Middle frontal gyrus (tissue), 1 donor: ENCODE results near the gene STK17B.
"Not testable (repeated sequence)": the region's sequence is repeated elsewhere in the genome, so short reads cannot be mapped to it uniquely, and the experiment has no call there.

Source experiments
- DNase-seq: peaks from one replicate; pipeline ENCODE4 v3.0.0-alpha.2; 2015; ENCODE audit warnings: low spot score; ENCODE audit errors: extremely low spot score

The STK17B gene

DNA sequence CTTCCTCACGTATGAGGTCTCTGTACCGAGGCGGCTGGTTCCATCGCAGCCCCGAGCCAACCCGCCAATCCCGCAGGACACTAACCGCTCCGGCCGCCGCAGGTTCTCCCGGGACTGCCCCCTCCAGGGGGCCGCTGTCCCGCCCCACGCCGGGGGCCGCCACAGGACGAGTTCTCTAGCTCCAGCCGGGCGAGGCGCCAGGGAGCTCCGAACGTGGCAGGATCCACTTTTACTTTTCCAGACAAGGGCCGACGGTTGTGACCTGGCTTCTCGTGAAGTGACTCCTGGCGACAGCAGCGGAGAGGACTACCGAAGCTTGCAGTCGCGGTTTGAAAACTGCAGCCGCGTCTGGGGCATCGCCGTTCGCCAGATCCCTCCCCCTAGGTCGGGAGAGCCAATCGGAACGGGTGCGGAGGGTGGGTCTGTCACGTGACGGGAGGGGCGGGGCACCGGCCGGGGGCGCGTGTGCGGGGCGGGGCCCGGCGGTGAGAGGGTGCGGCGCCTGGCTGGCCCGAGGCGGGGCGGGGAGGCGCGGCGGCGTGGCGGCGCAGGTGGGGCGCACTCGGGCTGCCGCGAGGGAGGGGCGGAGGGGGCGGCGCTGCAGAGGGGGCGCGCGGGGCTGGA lies at the start of gene STK17B:
Gene STK17B (minus strand): TSS at position 331 of the 624 bp plus-strand sequence. CDS start 8,195 bp downstream, outside the sequence.
- DNase-seq: peak; percentile 75

DNA sequence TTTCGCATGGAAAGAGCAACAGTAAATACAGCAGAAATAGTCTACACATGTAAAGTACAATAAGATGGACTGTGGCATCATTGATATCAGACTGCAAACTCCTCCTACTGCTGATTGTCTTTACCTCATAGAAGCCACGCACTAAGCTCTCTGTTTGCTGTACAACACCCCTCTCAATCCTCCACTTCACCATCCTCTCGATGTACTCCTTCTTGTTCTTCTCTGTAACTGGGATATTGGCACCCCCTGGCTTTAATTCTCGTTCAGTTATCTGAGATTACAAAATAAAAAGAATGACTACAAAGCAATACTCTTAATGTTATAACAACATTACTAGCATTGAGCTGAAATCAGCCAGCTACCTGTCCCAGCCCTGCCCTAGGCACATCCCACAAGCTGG lies 49.3 kb upstream of the STK17B start:
- DNase-seq: no peak

DNA sequence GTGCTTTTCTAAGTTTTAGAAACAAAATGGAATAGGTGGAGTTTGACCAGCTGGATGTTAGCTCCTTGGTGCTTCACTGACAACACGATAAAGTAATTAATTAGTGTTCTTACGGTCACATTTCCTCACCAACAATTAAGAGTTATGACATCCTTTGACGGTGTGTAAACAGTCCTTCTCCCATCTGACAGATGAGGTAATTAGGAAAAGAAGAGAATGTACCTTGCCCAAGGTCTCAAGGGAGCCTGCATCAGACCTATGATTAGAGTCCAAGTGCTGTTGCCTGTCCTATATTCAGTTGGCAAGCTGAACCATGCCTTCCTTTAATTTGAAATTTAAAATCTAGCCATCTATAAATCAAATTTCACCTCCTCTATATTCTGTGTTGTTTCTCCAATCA lies 48.3 kb upstream of the STK17B start:
- no peak for DNase-seq

DNA sequence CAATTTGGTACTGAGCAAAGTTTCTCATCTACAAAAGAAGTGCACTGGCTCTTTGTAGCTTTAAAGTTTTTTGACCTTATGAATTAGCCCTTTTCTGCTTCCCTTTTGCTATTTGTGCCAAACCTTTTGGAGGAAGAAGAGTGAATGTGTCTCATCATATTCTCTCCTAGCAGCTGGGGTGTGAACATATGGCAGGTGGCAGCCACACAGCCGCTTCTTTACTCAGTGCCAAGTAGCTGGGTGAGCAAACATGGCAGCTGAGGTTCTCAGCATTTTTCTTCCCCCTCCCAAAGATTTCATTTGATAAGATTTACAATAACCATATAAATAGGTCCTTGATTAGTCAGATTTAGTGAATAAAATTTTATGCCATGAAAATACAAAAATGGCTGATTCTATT lies 46.7 kb upstream of the STK17B start:
- DNase-seq: no peak

DNA sequence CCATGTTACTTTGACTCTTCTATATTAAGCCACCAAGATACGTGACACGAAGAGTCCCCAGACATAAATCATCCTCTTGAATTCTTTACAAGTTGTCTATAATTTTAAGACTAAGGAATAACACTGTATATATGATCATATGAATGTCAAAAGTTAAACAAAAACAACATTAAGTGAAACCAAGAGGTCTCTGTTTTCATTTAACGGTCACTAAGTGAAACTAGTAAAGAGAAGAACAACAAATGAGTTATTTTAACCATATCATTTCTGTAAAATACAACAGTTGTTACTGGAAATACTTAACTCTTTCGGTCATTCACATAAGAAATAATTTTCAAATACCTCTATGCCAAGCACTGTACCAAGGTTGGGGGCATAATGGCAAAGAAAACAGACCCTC lies 45.7 kb upstream of the STK17B start:
- DNase-seq: no peak

DNA sequence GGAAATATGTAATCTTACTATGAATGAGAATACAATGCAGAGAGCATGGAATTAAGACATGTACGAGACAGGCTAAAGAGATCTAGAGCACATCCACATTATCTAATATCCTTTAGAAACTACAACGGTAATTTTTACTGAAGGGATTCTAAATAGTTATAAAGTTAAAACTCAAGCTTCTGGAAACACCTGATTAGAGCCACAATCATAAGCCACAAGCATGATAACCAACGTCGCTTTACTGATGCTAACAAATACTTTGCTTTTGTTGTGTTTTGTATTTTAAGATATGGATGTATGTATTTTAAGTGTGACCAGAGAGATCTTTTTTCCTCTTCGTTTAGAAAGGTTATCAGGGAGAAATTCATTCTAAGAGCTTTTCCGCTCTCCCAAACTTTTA lies 44.0 kb upstream of the STK17B start:
- no peak for DNase-seq

DNA sequence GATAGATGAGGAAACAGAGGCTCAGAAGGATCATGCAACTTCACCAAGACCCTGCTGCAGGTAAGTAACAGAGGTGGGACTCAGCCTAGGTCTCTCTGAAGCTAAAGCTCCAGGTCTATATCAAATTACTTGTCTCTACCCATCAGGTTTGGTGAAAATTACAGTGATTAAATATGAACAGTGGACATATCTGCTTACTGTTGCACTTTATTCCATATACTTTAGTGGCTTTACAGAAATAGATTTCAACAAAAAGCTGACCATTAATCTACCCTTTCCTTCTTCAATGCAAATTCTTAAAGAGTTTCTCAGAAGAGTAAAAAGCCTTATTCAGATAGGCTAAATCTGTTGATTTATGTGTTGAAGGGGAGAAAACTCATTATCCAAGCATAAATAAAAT lies 42.8 kb upstream of the STK17B start:
- DNase-seq: no peak

DNA sequence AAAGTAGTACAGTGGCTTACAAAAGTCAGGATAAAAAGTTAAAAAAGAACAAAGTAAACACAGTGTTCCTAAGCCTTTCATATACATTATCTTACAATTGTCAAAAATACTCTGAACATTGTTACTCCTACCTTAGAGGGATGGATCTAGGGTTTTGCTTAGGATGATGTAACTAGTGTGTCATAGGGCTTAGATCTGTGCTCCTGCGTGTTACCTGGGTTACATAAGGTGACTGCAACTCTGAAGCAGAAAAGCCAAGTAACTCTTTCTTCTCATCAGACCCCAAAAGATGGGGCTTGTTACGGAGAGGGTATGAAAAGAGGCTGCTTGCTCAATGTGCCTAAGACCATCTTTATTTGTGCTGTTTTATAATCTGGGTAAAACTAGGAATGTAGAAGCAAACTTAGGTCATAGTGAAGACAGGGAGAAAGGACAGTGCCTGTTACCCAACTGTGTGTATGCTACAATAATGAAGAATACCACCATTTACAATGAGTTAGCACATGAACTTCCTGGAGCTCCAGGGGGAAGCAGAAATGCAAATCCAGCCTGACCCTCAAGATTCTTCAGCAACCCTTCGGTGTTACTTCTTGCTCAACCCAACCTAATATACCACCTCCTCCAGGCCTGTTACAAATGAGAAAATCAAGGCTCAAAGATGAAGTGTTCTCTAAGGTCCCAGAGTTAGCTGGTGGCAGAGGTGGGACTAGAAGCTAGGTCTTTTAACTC lies 42.0 kb upstream of the STK17B start:
- DNase-seq: no peak

DNA sequence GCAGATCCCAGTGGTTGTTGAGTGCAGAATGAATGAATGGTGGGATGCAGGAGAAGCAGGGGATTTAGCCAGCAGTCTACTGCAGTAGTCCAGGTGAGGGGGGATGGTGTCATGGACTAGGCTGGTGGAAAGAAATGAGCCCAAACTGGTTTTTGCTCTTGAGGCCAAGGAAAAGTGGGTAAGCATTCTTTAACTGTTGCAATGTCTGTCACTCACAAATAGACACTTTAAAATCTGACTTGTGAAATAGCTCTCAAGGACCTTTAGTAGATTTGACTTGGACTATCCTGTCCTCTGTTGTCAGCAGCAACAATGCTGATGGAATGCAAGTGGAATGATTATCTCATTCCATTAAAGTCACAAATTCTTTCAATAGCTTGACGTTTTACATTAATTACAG lies 37.5 kb upstream of the STK17B start:
- no peak for DNase-seq

DNA sequence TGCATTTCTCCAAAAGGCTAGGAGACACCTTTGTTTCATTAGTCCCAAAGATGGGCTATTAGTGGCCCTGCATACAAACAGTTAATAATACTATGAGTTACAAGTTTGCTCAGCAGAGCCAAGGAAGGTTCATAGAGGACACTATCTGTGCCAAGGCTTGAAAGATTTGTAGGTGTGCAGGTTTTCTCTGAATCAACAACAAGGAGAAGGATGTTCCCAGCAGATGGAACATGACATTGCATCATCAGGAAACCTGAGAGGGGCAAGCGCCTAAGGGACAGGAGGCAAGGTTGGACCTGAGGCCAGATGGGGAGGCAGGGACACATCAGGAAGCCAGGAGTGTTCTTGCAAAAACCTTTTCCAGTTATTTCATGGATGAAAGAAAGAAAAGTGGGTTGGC lies 35.4 kb upstream of the STK17B start:
- no peak for DNase-seq

DNA sequence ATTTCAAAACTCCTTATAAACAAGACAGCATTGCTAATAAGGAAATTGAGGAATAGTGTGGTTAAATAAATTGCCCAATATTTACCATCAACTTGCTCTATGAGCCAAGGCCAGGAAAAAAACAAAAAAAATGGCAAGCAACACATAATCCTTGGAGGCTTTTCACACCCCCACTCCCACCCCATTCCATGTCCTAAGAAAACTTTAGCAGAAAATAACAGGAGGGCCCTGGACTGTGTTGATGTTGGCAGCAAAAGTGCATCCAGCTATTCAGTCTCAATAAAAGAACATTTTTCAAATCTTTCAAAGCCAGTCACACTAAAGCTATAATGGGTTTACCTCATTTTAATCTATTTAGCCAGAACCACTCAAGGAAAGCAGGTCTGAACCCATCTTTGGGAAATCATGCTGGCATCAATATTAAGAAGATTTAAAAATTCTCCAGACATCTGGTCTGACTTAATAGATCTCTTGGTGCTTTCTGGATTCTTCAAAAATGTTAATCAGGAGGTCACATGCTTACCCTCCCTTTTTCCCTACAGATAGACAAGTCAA lies 34.6 kb upstream of the STK17B start:
- DNase-seq: no peak

DNA sequence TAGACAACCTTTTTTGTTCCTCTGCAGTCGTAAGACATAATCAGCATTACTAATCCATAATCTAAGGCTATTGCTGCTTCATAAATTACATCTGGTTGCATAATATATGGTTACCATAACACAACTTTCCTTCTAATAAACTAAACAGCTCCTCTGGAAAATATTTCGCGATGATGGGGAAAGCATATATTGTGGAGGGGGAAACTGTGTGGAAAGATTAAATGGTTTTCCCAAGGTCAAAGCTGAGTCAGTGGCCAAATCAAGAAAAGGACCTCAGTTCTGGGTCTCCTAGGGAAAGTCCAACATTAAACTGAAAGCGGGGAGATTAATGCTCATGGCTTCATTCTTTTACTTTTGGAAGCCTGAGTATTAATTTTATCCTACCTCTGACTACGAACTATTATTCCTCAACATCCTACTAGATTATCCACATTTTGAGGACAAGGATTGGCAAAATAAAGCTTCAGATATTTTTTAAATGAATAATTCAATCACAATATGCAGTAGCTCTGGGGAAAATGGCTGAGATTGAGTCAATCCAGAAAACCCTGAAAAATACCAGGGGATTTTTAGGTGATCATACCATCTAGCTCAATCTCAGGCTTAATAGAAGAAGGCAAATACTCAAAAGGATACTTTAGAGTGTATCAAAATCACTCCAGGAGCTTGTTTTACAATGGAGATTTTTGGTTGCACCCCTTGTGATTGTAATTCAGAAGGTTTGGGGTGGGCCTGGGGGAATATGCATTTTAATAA lies 33.8 kb upstream of the STK17B start:
- no peak for DNase-seq

DNA sequence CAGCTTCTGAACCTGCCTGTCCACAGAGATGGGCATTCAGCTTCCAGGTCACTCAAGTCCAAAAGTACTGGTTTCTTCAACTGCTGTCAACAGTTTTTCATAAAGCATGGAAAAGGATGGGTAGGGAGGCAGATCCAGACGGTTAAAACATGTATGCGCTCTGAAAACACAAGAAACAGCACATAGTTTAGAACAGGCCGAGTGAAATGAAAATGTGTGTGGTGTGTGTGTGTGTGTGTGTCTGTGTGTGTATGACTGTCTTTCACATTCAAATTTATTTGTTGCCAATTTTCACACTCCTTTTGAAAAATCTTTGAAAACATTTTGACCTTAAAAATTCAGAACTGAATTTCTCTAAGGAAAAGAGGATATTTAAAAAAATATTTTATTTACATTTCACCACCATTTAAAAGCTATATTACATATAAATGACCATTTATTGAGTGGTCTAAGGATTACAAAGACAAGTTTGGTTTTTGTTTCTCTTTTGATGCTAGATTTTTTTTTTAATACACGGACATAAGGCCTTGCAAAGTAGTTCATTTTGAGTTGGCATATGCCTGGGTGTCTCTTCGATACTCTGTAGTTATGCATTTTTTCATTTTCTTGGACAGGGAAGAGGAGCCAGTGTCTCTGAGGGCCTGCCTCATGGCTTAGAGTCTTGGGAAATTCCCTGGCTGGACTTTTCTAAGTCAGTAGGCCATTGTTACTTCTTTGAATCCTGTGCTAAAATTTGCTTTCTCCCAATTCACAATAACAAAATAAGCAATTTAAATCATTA lies 30.0 kb upstream of the STK17B start:
- DNase-seq: no peak

DNA sequence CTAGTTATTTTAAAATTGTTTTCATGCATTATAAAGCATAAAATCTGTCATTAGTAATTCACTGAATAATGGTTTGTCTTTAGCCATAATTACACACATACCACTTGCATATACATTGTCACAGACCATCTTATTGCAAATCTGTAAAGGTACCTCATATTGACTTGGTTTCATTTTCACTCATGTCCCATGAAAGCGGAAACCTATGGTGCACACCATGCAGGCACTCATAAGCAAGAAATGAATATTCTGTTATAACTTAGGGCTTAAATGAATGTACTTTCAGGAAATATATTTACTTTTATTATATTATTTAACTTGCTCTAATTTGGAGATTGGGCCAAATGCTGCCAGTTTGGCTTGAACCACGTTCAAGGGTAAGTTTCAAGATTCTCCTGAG lies 29.2 kb upstream of the STK17B start:
- no peak for DNase-seq

DNA sequence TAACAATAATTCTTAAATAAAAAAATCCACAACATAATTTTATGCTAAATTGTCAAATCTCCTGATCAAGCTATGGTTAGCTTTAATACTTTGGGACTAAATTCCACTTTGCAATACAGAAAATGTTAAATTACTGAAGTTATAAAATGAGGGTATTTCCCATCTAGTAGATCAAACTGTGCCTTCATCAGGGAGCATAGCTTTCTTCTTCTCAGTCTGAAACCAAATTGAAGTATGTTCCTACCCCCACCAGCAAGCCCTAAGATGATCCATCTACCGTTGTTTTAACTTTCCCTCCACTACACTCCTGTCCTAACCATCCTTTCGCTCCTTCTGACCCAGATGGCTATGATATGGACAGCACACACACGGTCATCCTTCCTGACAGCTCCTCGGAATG lies 24.4 kb upstream of the STK17B start:
- no peak for DNase-seq

DNA sequence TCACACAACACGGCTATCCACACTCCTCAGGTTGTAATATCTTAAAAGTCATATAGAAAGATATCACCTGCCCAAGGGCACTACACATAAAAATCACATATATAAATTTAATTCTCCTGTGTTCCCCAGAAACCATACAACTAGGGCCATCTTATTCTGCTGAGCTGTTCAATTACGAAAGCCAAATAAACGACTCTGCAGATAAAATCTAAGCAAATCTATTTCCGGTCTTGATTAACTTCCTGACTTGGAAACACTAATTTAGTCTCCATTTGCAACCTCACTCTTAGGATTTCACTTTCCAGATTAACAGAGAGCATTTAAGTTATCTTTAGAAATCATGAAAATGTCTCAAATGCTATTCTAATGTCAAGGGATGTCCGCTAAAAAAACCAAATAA lies 23.9 kb upstream of the STK17B start:
- DNase-seq: no peak

DNA sequence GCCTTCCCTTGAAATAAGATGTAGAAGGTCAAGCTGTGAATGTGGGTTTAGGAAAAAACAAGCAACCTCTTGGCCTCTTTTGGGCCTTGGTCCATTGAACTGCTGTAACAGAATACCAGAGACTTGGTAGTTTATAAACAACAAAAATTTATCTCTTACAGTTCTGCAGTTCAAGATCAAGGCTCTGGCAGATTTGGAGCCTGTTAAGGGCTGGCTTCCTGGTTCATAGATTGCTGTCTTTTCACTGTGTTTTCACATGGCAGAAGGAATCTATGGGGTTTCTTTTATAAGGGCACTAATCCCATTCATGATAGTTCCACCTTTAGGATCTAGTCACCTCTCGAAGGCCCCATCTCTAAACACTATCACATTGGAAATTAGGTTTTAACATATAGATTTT lies 20.2 kb upstream of the STK17B start:
- DNase-seq: no peak

DNA sequence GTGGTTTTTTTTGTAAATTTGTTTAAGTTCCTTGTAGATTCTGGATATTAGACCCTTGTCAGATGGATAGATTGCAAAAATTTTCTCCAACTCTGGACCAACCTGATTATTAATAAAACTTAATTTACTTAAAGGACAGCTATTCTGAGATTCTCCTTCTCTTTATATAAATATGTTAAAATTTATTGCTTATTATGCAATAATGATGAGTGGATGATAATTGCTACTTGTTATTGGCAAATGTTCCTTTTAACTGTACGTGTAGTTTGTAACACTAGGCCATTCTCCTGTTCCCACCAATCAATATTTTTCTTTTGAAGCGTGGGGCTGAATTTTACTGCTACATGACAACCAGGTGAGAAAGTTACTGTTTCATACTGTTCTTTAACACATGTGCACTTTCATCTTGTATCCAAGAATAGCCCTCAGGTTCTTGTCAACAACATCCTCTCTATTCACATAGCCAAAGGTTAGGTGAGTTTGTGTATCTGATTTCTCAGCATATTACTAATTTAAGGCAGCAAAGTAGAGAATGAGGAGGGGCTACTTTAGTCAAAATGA lies 16.6 kb upstream of the STK17B start:
- DNase-seq: no peak

DNA sequence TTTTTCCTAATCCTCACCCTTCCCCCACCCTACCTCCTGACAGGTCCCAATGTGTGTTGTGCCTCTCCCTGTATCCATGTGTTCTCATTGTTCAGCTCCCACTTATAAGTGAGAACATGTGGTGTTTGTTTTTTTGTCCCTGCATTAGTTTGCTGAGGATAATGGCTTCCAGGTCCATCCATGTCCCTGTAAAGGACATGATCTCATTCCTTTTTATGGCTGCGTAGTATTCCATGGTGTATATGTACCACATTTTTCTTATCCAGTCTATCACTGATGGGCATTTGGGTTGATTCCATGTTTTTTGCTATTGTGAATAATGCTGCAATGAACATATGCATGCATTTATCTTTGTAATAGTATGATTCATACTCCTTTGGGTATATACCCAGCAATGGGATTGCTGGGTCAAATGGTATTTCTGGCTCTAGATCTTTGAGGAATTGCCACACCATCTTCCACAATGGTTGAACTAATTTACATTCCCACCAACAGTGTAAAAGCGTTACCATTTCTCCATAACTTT lies 15.9 kb upstream of the STK17B start:
- DNase-seq: not testable (repeated sequence)

DNA sequence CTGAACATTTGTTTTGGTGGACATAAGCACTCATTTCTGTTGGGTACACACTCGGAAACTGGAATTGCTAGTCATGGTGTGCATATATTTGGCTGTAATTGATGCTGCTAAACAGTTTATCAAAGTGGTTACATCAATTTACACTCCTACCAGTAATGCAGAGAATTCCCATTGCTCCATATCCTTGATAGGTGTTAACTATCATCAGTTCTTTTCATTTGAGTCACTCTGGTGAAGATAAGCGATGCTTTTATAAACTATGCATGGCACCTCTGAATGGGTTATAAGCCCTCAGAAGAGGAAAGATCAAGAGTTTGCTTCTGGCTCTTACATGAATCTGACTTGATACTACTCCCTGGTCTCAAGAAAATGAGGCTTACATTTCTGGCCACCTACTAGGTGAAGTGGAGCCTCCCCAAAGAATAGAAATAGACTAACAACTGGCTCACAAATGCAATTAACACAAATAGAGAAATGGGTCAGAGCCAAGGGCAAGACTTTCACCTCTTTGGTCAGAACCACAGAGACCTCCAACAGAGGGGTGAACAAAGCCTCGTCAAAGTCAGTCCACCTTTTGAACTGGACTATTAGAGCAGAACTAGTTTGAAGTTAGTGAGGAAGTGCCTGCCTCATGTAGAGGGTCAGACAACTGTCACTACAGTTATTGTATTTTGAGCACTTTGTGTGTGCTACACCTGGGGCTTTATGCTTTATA lies 15.0 kb upstream of the STK17B start:
- DNase-seq: no peak
